Muscle of leg (tissue), 11 donors: ENCODE measurements around the gene SERPINB6. TPM values are rescaled to one million over a fixed set of nuclear protein-coding genes. Genes with fewer than 3 reads are reported as not detected.
A peak's percentile ranks its signal among the peaks of the same experiment; 100 is the strongest.
"Not testable (repeated sequence)": the region's sequence is repeated elsewhere in the genome, so short reads cannot be mapped to it uniquely, and the experiment has no call there.

Source experiments
- DNase-seq: peaks from one replicate; pipeline ENCODE4 v3.0.0; 2013
- H3K27ac ChIP-seq: one replicate; pipeline ENCODE4 v1.5.1; 2013; ENCODE audit warnings: mild to moderate bottlenecking, low read length, control low read depth
- H3K27me3 ChIP-seq: one replicate; pipeline ENCODE4 v1.6.1; 2013; ENCODE audit warnings: low read length; ENCODE audit not compliant: control insufficient read depth, insufficient read depth
- H3K36me3 ChIP-seq: one replicate; pipeline ENCODE4 v1.6.1; 2013; ENCODE audit warnings: low read length; ENCODE audit not compliant: control insufficient read depth, insufficient read depth
- H3K4me1 ChIP-seq: one replicate; pipeline ENCODE4 v1.6.1; 2013; ENCODE audit warnings: low read length; ENCODE audit not compliant: control insufficient read depth, insufficient read depth
- H3K4me3 ChIP-seq: one replicate; pipeline ENCODE4 v1.5.1; 2013; ENCODE audit warnings: low read length, control low read depth
- H3K9me3 ChIP-seq: replicated peaks from 2 replicates; pipeline ENCODE4 v1.6.1; 2013; ENCODE audit warnings: low read depth, low read length; ENCODE audit not compliant: control insufficient read depth
- WGBS: methylation state at CpG from one replicate; pipeline ENCODE4 v1.1.5; 2013; ENCODE audit warnings: missing lambda C conversion rate; ENCODE audit not compliant: insufficient coverage; 5-methylcytosine and 5-hydroxymethylcytosine counted together
- polyA plus RNA-seq, 8 donors: library from polyadenylated mRNA; unstranded; fragments of 120-200 nt; gene quantifications; one replicate each; pipeline versions ENCODE4 v1.2.1 to v1.2.3, GENCODE V29; 2013; ENCODE audit warnings: inconsistent platforms in 1 of 8, low replicate concordance in 1 of 8; ENCODE audit not compliant: insufficient read length in 8 of 8, insufficient read depth in 1 of 8
- total RNA-seq: library from RNA; stranded (reverse); fragments of 120-200 nt; gene quantifications from one replicate; pipeline ENCODE4 v1.2.4, GENCODE V29; 2013

SERPINB6 gene
- total and polyA plus RNA-seq, 9 donors, result 55.3 to 101 (median 87.6) TPM

- Histone ChIP-seq H3K9me3 (no peaks in the 10 kb centered on the region), H3K36me3 (peaks cover 38% of the 10 kb centered on the region), H3K4me3 (no peak overlapping the region), H3K4me1 (peaks cover 7% of the 10 kb centered on the region), H3K27ac (no peak overlapping the region), H3K27me3 (no peaks in the 10 kb centered on the region)
- no peak for DNase-seq
- 82% methylated on average over 5 of the region's 6 CpGs for WGBS
These were observed 21.8 kb downstream of the SERPINB6 start for GRCh38 chr6:2949536-2950083.

DNA sequence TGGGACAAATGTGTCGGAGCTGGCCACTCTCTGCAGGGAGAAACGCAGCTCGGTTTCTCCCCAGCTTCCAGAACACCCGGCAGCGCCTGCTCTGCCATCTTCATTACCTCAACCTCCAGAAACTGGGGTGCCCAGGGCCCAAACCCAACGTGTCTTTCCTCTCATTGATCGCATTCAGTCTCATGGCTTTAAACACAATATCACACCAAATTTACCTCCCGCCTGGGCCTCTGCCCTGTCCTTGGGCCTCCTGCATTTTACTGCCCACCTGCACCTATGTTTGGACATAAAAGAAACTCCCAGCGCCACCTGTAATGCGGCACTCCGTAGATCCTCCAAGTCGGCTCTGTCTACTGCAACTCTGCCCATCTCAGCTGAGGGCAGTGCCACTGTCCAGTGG is 22.2 kb downstream of the SERPINB6 start:
- H3K36me3 ChIP-seq, result peaks cover 37% of the 10 kb centered on the region
- no peak overlapping the region for H3K27ac ChIP-seq
- no peak overlapping the region for H3K4me3 ChIP-seq
- peaks cover 7% of the 10 kb centered on the region for H3K4me1 ChIP-seq
- DNase-seq, result no peak
- no peaks in the 10 kb centered on the region for H3K27me3 ChIP-seq
- WGBS, result 95% methylated on average over 12 of the region's 12 CpGs
- no peaks in the 10 kb centered on the region for H3K9me3 ChIP-seq

GRCh38 chr6:2948228-2949025 is 22.9 kb downstream of the SERPINB6 start:
- no peak overlapping the region for H3K4me3 ChIP-seq
- H3K9me3 ChIP-seq, result no peaks in the 10 kb centered on the region
- WGBS, result 88% methylated on average over 20 of the region's 30 CpGs
- no peak for DNase-seq
- peaks cover 35% of the 10 kb centered on the region for H3K36me3 ChIP-seq
- no peak overlapping the region for H3K27ac ChIP-seq
- peaks cover 7% of the 10 kb centered on the region for H3K4me1 ChIP-seq
- no peaks in the 10 kb centered on the region for H3K27me3 ChIP-seq

- H3K9me3 ChIP-seq, result no peaks in the 10 kb centered on the region
- no CpG with 5 or more reads among the region's 7 CpGs for WGBS
- no peaks in the 10 kb centered on the region for H3K27me3 ChIP-seq
- H3K27ac ChIP-seq, result no peak overlapping the region
- H3K36me3 ChIP-seq, result peaks cover 35% of the 10 kb centered on the region
- H3K4me3 ChIP-seq, result no peak overlapping the region
- DNase-seq, result no peak
- peaks cover 1% of the 10 kb centered on the region for H3K4me1 ChIP-seq
These were observed 23.9 kb downstream of the SERPINB6 start for GRCh38 chr6:2947445-2947844.

- no peaks in the 10 kb centered on the region for H3K27me3 ChIP-seq
- H3K36me3 ChIP-seq, result peaks cover 21% of the 10 kb centered on the region
- 89% methylated on average over 6 of the region's 8 CpGs for WGBS
- H3K9me3 ChIP-seq, result no peaks in the 10 kb centered on the region
- DNase-seq, result no peak
- H3K4me1 ChIP-seq, result no peaks in the 10 kb centered on the region
- no peak overlapping the region for H3K27ac ChIP-seq
- no peak overlapping the region for H3K4me3 ChIP-seq
These were observed 26.3 kb downstream of the SERPINB6 start for GRCh38 chr6:2945153-2945452.

DNA sequence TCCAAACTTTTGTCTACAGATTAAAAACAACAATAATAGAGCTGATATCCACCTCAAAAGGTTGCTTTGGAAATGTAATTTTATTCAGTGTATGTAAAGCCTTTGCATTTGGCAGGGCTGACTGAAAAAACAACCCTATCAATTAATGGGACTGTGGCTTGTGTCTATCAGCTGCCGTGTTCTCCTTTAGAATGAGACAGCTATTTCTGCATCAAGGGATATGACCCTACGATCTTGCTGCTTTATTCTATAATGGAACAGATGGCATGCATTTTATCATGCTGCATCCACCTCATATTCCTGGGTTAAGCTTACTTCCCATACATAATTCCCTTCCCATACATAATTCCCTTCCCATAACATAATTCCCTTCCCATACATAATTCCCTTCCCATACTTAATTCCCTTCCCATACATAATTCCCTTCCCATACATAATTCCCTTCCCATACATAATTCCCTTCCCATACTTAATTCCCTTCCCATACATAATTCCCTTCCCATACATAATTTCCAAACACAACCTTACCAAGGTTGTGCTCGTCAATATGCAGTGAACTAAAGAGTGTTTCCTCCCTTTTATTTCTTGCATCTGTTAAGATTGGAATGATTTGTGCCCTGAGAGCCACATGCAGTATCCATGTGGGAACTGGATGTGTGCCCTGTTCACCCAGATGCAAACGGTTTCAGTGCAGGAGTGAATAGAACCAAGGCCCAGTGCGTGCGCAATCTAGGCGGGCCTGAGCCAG is 26.8 kb downstream of the SERPINB6 start:
- H3K36me3 ChIP-seq, result peaks cover 21% of the 10 kb centered on the region
- H3K27ac ChIP-seq, result no peak overlapping the region
- 77% methylated on average over 6 of the region's 7 CpGs for WGBS
- H3K4me1 ChIP-seq, result no peaks in the 10 kb centered on the region
- no peaks in the 10 kb centered on the region for H3K27me3 ChIP-seq
- no peak overlapping the region for H3K4me3 ChIP-seq
- DNase-seq, result no peak
- H3K9me3 ChIP-seq, result no peaks in the 10 kb centered on the region

GRCh38 chr6:2943564-2943955 is 27.8 kb downstream of the SERPINB6 start:
- Histone ChIP-seq H3K27me3 (no peaks in the 10 kb centered on the region), H3K36me3 (peaks cover 12% of the 10 kb centered on the region), H3K4me3 (no peak overlapping the region), H3K27ac (peak overlapping the region; percentile 59), H3K9me3 (no peaks in the 10 kb centered on the region), H3K4me1 (no peaks in the 10 kb centered on the region)
- no CpG with 5 or more reads among the region's 5 CpGs for WGBS
- no peak for DNase-seq

DNA sequence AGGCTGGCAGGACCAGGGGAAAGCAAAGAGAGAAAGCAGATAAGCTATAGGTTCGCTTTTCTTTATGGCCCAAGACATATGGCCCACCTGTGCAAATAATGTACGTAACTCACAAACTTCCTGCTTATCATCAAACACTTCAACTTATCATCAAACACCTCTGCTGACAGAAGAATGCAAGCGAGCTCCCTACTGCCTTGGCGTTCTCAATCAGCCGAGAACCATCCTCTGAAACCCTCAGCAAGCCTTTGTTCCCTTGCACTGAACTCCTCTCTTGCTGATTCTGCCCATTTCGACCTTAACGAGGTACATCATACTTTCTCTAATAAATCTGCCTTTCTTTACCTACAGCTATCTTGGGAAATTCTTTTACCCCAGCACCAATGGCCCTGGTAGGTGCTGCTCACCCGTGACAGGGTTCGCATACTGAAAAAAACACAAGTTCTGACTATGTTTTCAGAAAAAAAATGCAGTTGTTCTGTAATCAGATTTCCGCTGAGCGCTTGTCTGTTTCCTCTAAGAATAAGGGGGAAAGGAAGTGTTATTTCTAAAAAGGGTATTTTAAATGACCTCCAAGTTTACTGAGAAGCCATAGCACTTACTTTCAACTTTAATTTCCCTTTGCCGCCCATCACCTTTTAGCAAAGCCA is 28.3 kb downstream of the SERPINB6 start:
- peak overlapping the region; percentile 59 for H3K27ac ChIP-seq
- no peak overlapping the region for H3K4me3 ChIP-seq

DNA sequence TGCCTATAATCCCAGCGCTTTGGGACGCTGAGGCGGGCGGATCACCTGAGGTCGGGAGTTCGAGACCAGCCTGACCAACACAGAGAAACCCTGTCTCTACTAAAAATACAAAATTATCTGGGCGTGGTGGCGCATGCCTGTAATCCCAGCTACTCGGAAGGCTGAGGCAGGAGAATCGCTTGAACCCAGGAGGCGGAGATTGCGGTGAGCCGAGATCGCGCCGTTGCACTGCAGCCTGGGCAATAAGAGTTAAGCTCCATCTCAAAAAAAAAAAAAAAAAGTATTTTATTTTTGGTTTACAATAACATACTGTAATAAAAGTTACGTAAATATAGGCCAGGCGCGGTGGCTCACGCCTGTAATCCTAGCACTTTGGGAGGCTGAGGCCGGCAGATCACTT is 29.3 kb downstream of the SERPINB6 start:
- not testable (repeated sequence) for H3K27ac ChIP-seq, H3K4me1 ChIP-seq, DNase-seq, H3K27me3 ChIP-seq, H3K36me3 ChIP-seq, H3K9me3 ChIP-seq, H3K4me3 ChIP-seq
- WGBS, result no CpG with 5 or more reads among the region's 21 CpGs

More for the DNA sequence above, 28.3 kb downstream of the SERPINB6 start:
- no peaks in the 10 kb centered on the region for H3K27me3 ChIP-seq
- no peaks in the 10 kb centered on the region for H3K9me3 ChIP-seq
- WGBS, result 41% methylated on average over 5 of the region's 12 CpGs
- DNase-seq, result peak; percentile 40
- H3K36me3 ChIP-seq, result peaks cover 7% of the 10 kb centered on the region
- no peaks in the 10 kb centered on the region for H3K4me1 ChIP-seq

- H3K4me3 ChIP-seq, result no peak overlapping the region
- DNase-seq, result no peak
- H3K27me3 ChIP-seq, result no peaks in the 10 kb centered on the region
- H3K4me1 ChIP-seq, result no peaks in the 10 kb centered on the region
- no peaks in the 10 kb centered on the region for H3K36me3 ChIP-seq
- H3K27ac ChIP-seq, result no peak overlapping the region
- H3K9me3 ChIP-seq, result no peaks in the 10 kb centered on the region
- WGBS, result no CpG with 5 or more reads among the region's 3 CpGs
These were observed 30.5 kb downstream of the SERPINB6 start for GRCh38 chr6:2940851-2941250.
